ENCODE measurements around the gene PCDHGA9.

DNA sequence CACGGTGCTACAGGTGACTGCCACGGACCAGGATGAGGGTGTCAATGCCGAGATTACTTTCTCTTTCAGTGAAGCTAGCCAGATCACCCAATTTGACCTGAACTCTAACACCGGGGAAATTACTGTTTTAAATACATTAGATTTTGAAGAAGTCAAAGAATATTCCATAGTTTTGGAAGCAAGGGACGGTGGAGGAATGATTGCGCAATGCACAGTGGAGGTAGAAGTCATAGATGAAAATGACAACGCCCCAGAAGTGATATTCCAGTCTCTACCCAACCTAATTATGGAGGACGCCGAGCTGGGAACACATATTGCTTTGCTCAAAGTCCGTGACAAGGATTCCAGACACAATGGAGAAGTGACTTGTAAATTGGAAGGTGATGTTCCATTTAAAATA, 13.9 kb upstream of the PCDHGA9 start:
- TF ChIP-seq POLR2A (IDR thresholded peaks at IDR 0.05; ENCODE audit: low read length) (no peak), GATA1 (IDR thresholded peaks at IDR 0.05; ENCODE audit: low read depth, low read length) (no peak)

Measured in erythroblast (primary cell).